Measurements from ENCODE around the gene RBM4.
"Not testable (repeated sequence)": the region's sequence is repeated elsewhere in the genome, so short reads cannot be mapped to it uniquely, and the experiment has no call there.

RBM4 gene

DNA sequence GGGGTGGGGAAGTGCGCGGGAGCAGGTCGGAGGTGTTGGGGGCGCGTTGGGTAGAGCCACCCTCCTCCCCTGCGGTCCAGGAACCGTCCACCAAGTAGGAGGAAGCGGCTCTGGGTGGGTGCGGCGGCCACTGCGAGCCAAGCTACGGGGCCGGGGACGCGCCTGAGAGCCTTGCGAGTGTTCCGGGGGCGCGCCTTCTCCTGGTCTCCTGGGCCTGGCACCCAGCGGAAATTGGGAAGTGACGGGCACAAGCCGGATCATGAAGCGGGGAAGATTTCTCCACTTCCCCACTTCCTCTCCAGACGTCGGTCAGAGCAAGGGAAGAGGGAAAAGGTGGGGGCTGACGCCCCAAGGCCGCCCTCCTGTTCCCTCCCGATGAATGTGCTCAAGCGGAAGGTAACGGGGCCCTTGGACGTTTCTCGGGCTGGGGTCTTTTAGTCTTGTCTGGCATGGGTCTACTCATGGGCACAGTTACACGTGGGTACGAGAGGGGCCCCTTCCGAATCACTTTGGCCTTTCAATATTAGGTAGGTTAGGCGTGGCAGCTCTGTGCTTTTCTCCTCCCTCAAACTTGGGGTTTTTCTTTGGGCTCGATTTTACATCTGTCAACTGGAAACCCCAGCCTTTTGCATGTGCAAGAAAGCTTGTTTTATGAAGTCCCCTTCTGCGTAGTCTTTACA lies 21.2 kb upstream of the RBM4 start:
- DNase-seq: peak; percentile 53

GRCh38 chr11:66619080-66619554 lies 19.4 kb upstream of the RBM4 start:
- peak; percentile 91 for DNase-seq

GRCh38 chr11:66624450-66624849 lies 14.1 kb upstream of the RBM4 start:
- DNase-seq: no peak

- DNase-seq: no peak
Observed at GRCh38 chr11:66625041-66625751, 13.3 kb upstream of the RBM4 start.

GRCh38 chr11:66625752-66626149 lies 12.8 kb upstream of the RBM4 start:
- DNase-seq: no peak

GRCh38 chr11:66626382-66626781 lies 12.1 kb upstream of the RBM4 start:
- no peak for DNase-seq

DNA sequence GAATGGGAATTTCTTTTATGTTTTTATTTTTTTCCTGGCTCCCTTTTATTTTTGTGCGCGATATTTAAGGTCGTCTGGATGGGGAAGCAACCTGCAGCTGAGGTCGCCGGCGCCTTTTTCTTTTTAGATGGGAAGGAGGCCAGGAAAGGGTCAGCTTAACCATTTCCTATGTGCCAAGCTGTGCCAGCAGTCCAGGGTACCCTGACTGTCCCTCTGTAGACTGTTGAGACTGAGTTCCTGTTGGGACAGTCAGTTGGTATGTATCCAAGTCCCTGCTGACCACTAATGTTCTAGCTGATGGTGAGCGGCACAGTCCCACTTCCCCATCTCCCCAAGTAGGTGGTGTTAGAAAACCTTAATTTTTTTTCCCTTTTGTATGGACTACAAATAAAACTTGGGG lies 11.6 kb upstream of the RBM4 start:
- DNase-seq: no peak

- no peak for DNase-seq
Observed at GRCh38 chr11:66628061-66628603, 10.4 kb upstream of the RBM4 start.

- no peak for DNase-seq
Observed at GRCh38 chr11:66629356-66629755, 9.1 kb upstream of the RBM4 start.

DNA sequence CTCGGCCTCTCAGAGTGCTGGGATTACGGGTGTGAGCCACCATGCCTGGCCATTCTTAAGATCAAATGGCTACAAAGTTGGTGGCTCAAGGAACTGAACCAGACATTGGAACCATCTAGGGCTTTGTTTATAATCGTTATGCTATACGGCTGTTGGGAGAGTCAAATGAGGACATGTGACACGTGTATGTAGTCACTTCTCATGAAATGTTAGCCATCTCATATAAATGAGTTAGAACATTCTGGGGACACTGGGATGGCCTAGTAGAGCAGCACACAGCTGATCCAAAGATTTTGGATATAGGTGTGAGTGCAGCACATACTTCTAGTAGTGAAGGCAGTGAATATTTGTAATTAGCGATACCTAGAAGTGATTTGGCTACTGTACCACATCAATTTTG lies 6.6 kb upstream of the RBM4 start:
- no peak for DNase-seq

DNA sequence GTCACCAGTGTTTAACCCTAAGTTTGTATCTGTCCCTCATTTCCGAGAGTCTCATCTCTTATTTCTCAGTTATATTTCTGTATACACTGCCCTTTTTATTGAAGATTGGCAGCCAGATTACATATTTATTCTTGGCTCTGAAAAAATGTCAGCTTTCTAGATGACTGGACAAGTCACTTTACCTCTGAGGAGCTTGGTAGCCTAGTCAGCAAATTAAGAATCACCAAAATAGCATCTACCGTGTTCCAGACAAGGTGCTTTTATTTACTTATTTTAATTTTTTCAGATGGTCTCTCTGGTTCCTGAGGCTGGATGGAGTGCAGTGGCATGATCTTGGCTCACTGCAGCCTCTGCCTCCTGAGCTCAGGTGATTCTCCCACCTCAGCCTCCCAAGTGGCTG lies 5.6 kb upstream of the RBM4 start:
- DNase-seq: no peak

DNA sequence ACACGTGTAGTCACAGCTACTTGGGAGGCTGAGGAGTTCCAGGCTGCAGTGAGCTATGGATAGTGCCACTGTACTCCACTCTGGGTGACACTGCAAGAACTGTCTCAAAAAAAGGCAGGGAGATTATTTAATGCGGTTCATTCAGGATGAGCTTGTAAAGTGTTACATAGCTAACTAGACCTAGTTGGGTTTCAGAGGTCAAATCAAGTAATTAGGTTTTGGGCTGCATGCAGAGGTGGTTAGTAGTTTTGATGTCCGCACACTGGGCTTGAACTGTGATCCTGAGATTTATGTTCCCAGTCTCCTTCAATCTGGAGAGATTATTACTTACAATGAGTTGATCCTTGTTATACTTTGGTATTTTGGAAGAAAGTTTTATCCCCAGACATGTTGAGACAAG lies 2.1 kb upstream of the RBM4 start:
- no peak for DNase-seq

GRCh38 chr11:66637557-66638176 lies 836 bp upstream of the RBM4 start:
- DNase-seq: no peak

DNA sequence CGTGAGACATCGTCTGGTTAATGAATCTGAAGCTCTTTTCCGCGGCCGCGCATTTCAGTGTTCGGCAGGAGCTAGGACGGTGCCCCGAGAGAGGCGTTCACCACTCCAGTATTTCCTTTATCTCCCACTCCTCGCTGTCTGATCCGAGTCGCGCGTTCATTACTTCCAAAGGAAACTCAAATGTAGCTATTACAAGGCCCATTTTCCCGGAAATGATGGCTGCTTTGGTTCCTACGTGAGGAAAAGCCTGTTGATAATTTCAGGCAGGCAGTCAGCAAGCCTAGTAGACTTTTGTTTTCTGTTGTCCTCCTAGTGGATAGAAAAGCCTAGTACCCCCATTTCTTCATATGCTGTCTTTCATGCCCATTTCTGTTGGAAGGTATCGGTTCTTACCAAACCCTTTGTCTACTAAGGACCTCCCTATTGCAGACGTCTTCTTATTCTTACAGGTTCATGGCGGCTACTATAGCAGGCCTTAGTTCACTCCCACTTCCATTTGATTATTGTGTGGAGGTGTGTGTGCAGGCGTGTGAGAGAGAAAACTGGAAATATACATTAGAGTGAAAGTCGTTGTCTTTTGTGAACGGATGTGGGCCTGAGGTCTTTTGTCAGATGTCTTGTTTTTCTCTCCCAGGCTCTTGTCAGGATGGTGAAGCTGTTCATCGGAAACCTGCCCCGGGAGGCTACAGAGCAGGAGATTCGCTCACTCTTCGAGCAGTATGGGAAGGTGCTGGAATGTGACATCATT lies 737 bp downstream of the RBM4 start:
- DNase-seq: peak; percentile 33

DNA sequence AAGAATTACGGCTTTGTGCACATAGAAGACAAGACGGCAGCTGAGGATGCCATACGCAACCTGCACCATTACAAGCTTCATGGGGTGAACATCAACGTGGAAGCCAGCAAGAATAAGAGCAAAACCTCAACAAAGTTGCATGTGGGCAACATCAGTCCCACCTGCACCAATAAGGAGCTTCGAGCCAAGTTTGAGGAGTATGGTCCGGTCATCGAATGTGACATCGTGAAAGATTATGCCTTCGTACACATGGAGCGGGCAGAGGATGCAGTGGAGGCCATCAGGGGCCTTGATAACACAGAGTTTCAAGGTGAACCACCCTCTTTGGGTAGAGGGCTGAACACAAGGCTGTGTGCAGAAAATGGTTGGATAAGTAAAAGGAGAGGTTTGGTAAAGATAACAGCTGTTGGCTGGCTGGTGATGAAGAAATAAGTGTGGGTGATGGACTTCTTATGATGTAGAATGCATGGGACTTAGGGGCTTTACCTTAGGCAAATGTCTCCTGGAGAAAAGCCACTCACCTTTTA lies 1.4 kb downstream of the RBM4 start:
- DNase-seq: not testable (repeated sequence)

GRCh38 chr11:66641834-66642233 lies 3.3 kb downstream of the RBM4 start:
- no peak for DNase-seq

DNA sequence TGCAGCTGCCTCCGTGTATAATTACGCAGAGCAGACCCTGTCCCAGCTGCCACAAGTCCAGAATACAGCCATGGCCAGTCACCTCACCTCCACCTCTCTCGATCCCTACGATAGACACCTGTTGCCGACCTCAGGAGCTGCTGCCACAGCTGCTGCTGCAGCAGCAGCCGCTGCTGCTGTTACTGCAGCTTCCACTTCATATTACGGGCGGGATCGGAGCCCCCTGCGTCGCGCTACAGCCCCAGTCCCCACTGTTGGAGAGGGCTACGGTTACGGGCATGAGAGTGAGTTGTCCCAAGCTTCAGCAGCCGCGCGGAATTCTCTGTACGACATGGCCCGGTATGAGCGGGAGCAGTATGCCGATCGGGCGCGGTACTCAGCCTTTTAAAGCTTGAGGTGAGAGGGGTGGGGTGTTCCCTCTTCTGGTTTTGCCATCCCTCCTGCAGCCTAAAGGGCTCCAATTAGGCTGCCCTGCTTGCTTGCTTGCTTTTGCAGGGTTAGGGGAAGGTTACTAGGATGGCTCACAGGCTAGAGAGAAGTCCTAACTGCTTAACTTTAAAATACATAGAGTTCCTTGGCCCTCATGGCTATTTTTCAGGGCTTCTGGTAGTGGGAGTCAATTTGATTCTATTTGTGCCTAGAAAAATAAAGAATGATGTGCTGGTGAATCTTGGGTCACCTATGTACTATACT lies 5.4 kb downstream of the RBM4 start:
- no peak for DNase-seq

GRCh38 chr11:66646828-66647227 lies 8.3 kb downstream of the RBM4 start:
- DNase-seq: no peak

DNA sequence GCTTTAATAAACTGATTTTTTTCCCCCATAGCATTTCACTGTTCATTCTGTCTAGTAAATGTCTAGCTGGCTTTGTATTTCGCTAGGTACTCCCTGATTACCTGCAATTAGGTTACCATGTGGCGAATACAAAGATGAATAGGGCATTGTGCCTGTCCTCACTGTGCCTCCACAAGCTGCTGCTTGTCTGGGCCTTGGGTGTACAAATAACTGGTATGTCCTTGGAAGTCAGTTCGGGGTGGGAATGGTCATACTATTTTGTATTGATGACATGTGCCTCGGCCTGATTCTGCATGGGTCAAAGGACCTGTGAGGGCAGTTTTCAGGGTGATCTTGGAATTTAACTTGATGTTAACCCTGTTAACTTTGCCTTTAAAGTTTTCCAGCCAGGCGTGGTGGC lies 11.4 kb downstream of the RBM4 start:
- no peak for DNase-seq

DNA sequence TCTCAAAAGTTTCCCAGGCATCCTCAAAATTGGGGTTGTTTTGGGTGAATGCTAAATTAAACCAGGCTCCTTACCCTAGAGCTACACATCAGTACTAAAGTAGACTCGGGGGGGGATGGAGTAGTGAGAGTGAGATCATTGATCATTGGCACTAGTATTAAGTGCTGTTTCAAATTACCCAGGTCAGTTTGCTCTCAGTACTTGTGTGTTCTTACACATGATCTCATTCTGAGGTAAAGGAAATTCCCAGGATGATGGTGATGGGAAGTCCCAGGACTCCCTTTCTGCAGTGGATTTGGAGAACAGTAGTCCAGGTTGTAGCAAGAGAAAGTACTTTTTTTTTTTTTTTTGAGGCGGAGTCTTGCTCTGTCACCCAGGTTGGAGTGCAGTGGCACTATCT lies 12.5 kb downstream of the RBM4 start:
- no peak for DNase-seq

DNA sequence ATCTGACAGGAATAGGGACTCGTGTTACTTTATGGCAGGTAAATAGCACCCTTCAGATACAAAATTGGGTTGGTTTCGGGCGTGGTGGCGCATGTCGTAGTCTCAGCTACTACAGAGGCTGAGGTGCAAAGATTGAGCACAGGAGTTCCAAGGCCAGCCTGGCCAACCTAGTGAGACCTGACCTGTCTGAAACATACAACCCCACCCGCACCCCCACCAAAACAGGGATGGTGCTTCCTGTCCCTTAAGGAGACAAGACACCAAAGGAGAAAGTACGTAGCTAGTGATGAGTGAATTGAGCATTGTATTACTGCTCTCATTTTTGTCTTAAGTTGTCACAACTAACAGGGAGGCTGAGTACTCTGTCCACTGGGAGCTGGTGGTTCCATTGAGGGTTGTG lies 14.1 kb downstream of the RBM4 start:
- no peak for DNase-seq

- DNase-seq: no peak
Observed at GRCh38 chr11:66653123-66653522, 14.6 kb downstream of the RBM4 start.
